Keratinocyte (primary cell): ENCODE results near the gene PTK7.

Experiments used
- CTCF ChIP-seq, 3 experiments: IDR thresholded peaks in 1 of 3; conservative IDR thresholded peaks in 1 of 3; optimal IDR thresholded peaks in 1 of 3; 2 replicates in 2 of 3; 3 replicates in 1 of 3; pipeline versions ENCODE3 to v1.5.1; 2011; ENCODE audit warnings: low read length in 3 of 3, mild to moderate bottlenecking in 3 of 3, moderate library complexity in 2 of 3, control low read depth in 1 of 3, inconsistent platforms in 1 of 3; ENCODE audit not compliant: insufficient read depth in 2 of 3; ENCODE audit errors: extremely low read depth in 1 of 3
- EZH2 ChIP-seq: IDR thresholded peaks from one replicate; pipeline ENCODE4 v1.6.1; 2012; ENCODE audit warnings: inconsistent platforms, mild to moderate bottlenecking, low read length, moderate library complexity

GRCh38 chr6:43055966-43056365 is 20.1 kb upstream of the PTK7 start:
- TF ChIP-seq CTCF (optimal IDR thresholded peaks at IDR 0.05 in 1 of 3, IDR thresholded peaks at IDR 0.05 in 1 of 3, conservative IDR thresholded peaks at IDR 0.05 in 1 of 3; ENCODE audit: extremely low read depth in 1 of 3, insufficient read depth in 2 of 3, low read length in 3 of 3): no peak
- TF ChIP-seq EZH2: no peak
